ENCODE data around the gene NSL1.

Gene NSL1

DNA sequence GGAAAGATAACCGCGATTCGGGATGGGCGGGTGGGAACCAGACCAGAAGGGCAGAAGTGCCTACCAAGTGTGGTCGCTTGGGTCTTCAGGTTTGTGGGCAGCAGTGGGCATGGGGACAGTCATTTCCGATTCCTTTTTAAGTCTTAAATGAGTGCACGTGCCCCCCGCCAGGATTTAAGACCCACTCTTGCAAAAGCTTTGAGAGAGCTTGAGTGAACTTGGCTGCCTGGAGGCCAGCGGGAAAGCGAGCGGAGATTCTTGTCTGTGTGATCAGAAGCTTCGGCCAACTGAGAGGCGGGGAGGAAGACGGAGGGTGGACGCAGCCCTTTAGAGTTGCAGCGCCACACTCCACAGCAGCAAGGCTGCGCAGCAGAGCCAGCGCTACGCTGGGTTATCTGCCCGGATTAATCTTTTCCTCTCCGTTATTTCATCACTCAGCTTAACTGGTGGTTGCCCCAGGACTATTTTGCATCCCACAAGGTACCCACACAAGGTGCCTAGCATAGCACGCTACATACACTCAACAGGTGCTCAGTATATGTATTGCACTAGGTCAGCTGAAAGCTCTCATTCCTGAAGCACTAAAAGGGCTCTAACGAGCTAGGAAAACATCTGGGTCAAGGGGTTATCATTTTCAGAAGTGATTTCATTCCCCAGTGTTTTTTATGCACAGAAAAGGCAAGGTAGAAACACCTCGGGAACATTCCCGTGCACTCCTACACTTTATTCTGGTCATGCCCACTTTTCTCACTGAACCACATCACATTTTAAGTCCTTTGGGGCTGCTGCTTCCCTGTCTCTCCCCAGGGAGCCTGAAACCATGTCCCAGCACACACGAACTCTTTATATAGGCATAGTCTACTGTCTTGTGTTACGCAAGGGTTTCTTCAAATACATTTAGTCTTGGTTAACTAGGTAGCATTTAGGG lies 90.4 kb downstream of the NSL1 start:
- no peak for DNase-seq

- no peak for DNase-seq
Observed at GRCh38 chr1:212700223-212700891, 91.2 kb downstream of the NSL1 start.

- DNase-seq: no peak
Observed at GRCh38 chr1:212699625-212700222, 91.9 kb downstream of the NSL1 start, which contains the start of gene BATF3. Gene BATF3, minus strand, starts transcription at chr1:212699840. Its CDS starts 78 bp downstream, at chr1:212699762.

GRCh38 chr1:212699104-212699624 lies 92.4 kb downstream of the NSL1 start:
- DNase-seq: no peak

- no peak for DNase-seq
Observed at GRCh38 chr1:212698467-212699103, 93.0 kb downstream of the NSL1 start.

DNA sequence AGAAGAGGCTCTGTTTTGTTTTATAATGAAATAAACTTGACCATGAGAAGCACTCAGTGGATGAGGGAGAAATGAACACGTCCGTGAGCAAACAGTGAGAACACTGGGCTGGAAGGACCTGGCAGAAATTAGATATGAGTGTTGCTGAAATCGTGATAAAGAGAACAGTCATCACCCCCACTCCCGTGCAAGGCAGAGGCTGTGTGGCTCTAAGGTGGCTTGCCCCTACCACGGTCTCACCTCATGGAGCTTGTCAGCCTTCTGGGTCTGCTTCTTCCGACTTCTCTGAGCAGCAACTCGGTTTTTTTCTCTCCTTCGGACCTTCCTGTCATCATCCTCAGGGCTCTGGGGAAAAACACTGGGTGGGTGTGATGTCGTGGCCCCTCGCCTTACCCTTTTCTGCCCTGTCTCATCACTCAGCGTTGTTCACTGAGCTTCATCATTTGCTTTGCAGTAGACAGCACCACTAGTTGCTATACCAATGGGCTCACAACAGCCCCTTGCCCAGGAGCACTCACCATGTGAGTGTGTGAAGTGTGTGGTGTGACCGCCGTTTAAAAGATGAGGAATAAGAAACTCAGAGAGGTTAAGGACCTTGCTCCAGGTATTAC lies 94.8 kb downstream of the NSL1 start:
- DNase-seq: no peak

DNA sequence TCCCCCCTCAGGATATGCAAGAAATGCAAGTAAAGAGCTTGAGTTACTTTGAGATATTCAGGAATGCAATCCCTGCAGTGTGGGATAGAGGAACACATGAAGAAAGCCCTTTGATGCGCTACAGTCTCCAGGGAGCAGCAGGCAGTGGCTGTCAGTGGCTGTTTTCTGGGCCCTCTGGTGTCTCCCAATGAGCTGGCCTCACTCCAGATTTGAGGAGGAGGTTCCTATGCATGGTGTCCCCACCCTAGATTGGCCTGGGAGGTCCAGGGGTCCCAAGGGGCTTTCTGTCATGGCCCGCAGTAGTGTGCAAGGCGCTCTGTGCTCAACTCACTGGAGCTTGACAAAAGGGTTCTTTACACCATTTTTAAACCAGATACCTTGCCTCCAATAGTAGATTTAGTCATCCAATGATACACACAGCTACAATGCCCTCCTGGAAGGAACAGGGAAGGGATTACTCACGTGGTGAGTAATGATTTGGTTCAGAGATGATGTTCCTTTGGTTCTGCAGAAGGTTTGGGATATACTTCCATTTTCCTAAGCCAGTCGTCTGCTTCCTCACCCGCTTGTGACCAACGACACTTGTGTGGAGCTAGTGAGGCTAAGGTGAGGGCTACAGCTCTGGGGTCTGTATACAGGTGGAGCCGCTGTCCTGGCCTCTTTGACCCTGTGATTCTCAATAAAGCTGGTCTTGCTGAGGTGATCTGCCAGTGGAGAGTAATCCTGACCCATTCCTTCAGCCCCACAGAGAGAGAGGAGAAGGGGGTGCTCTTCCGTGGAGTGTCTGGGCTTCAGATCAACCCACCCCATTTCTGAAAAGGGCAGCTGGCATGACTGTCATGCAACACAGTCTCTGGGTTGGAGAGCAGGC lies 98.6 kb downstream of the NSL1 start:
- no peak for DNase-seq

DNA sequence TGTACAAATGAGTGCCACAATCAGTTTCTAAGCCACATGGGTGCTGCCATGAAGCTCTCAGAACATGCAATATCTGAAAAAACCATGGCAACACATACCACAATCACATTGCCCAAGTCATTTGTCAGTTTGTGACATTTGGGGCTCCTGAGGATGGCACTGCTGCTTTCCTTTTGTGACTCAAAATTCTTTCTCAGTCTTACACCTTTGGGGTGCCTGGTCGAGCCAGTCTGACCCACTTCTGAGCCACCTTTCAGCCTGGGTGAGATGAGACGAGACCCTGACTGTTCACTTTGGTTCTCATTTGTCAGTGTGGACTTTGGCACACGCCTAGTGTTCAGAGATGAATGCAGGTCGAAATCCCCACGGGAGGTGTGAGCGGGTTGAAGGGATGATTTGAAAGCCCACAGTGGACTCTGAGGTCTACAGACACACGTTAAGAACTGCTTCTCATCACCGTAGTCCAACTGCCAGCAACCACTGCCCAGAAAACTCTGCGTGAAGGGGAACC lies 100.0 kb downstream of the NSL1 start:
- DNase-seq: no peak

GRCh38 chr1:212690816-212691403 lies 100.7 kb downstream of the NSL1 start:
- no peak for DNase-seq

DNA sequence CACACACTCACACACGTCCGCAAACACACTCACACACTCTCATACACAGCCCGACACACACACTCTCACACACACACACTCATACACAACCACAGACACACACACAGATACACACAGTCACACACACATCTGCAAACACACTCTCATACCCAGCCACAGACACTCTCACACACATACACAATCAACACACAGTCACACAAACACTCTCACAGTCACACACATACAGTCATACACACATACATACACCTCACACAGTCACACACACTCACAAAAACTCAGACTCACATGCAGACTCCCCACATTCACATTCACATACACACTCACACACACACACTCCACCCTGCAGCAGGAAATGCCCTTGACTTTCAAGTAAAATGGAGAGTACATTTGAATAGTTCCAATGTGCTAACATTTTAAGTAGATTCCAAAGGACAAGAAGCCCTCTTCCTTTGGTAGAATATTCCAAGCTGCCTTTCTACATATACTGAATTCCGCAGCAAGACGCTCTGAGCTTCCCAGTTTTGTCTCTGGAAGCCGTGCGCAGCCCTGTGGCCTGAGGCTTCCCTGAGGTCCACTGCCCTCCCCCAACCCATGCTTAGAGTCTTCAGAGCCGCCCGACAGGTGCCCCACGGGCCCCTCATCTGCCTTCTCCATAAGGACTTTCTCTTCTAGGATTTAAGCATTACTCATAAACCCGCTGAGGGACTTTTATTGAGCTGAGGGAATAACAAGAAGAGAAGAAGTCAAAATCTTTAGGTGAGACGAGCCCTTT lies 101.6 kb downstream of the NSL1 start:
- no peak for DNase-seq

DNA sequence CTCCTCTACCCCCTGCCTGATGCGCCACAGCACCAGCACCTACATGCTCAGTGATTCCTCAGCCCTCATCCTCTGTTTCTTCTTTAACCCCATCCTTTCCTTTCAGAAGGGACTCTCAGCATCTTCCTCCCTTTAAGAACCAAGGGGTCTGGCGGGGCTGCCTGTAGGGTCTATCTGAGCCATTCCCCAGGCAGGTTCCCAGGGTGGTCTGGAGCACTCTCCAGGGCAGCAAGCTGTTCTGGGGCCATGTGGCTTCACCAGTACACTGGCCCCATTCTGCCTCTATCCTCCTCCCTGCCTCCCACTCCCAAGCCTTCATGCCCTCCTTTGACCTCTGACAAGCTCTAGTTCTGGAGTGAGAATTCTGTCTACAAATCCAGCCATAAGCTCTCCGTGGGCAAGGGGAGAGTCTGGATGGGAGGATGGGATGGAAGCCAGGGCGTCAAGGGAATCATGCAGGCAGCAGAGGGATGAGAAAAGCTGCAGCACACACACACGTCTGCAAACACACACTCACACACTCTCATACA lies 102.3 kb downstream of the NSL1 start:
- DNase-seq: no peak

DNA sequence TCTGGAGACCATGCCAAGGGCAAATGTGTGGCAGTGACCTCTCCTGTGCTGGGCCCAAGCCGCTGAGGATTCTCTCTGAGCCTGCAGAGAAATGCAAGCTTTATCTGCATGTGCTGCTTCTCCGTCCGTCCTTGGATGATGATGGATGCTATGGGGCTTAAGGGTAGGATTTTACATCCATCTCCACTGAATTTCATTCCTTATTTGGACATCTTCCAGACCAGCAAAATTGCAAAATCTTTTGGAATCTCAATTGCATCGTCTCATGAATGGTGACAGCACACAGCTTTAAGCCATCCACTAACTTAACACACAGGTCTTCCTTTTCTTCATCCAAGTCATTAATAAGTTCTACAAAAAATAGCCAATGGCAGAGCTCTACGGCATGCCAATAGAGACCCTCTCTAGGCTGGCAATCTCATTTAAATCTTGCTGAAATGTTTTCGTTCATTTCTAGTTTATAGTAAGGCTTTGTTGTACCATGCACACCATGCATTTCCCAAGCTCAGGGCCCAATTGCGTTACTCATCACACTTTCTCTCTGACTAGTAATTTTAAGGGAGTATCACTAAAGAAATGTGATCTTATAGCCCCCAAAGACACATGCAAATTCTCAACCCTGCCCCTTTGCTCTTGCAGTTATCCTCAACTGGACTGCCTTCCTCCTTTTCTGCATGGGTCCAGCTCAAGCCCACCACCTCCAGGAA lies 103.1 kb downstream of the NSL1 start:
- DNase-seq: no peak

DNA sequence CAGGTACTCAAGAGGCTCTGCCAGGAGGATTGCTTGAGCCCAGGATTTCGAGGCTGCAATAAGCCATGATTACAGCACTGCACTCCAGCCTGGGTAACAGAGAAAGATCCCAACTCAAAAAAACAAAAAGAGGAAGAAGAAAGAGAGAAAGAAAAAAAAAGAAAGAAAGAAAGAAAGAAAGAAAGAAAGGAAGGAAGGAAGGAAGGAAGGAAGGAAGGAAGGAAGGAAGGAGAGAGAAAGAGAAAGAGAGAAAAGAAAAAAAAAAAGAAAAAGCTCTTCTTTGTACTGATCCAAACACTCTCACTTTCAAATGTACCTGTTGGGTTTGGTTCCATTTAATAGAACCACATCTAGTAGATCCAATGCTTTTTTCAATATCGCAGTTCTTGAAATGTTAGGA lies 103.8 kb downstream of the NSL1 start:
- no peak for DNase-seq

GRCh38 chr1:212686591-212686990 lies 105.0 kb downstream of the NSL1 start:
- DNase-seq: no peak

- DNase-seq: no peak
Observed at GRCh38 chr1:212686069-212686468, 105.5 kb downstream of the NSL1 start.

- DNase-seq: no peak
Observed at GRCh38 chr1:212685429-212685828, 106.1 kb downstream of the NSL1 start.

- DNase-seq: no peak
Observed at GRCh38 chr1:212684521-212685090, 107.0 kb downstream of the NSL1 start.

DNA sequence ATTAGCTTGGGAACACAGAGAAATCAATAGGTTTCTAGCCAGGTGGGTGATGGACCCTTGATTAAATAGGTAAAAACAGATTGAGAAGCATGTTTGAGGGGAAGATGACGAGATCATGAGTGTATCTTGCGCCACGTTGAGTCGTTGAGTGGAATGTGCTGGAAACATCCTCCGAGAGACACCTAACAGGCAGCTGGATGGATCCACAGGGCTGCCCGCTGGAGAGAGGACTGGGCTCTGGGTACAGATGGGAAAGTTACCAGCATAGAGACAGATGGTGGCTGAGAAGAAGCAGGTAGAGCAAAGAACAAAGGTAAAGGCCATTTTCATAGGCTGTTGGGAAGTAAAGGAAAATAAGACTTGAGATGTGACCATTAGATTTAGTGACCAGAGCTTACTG lies 107.5 kb downstream of the NSL1 start:
- DNase-seq: no peak

- DNase-seq: no peak
Observed at GRCh38 chr1:212683357-212683722, 108.2 kb downstream of the NSL1 start.

Data from NCI-H187 (cell line).